ENCODE measurements around the gene RRP1B.

RRP1B gene

GRCh38 chr21:43735236-43736091, 76.1 kb downstream of the RRP1B start:
- Histone ChIP-seq H3K23ac (ENCODE audit: low read length) (no peak overlapping the region), H3K56ac (ENCODE audit: low read length) (no peak overlapping the region), H3K4me3 (ENCODE audit: low read length) (no peak overlapping the region), H2AK5ac (ENCODE audit: low read length) (no peak overlapping the region), H2BK15ac (replicated peaks; ENCODE audit: low read depth) (no peak overlapping the region), H3K4ac (ENCODE audit: low read depth, low read length) (no peak overlapping the region), H3K79me1 (ENCODE audit: low read length) (peaks cover 6% of the 10 kb centered on the region), H2BK120ac (ENCODE audit: low read depth, low read length) (no peak overlapping the region), H4K5ac (ENCODE audit: low read length) (no peak overlapping the region), H3K9ac (ENCODE audit: low read length) (no peak overlapping the region), H3K18ac (ENCODE audit: low read length) (no peak overlapping the region), H3K27me3 (ENCODE audit: insufficient read depth, low read length, poor library complexity) (no peaks in the 10 kb centered on the region), H3K79me2 (ENCODE audit: control insufficient read depth, insufficient read depth, low read length) (peaks cover 3% of the 10 kb centered on the region), H2BK5ac (ENCODE audit: low read length) (no peak overlapping the region), H3K27ac (ENCODE audit: low read depth, low read length) (no peak overlapping the region), H4K8ac (ENCODE audit: low read depth, low read length) (no peak overlapping the region), H3K36me3 (ENCODE audit: control insufficient read depth, insufficient read depth, low read length) (no peaks in the 10 kb centered on the region), H3K4me1 (ENCODE audit: control insufficient read depth, low read depth, low read length) (no peaks in the 10 kb centered on the region), H3K4me2 (ENCODE audit: low read length) (no peak overlapping the region)
- DNase-seq, result no peak
- no CpG with 5 or more reads among the region's 22 CpGs for WGBS (ENCODE audit: extremely low coverage, insufficient coverage, low lambda C conversion rate)

GRCh38 chr21:43736224-43736883, 77.0 kb downstream of the RRP1B start:
- Histone ChIP-seq H3K18ac (ENCODE audit: low read length) (no peak overlapping the region), H3K79me2 (ENCODE audit: control insufficient read depth, insufficient read depth, low read length) (peaks cover 3% of the 10 kb centered on the region), H2BK120ac (ENCODE audit: low read depth, low read length) (no peak overlapping the region), H3K9ac (ENCODE audit: low read length) (no peak overlapping the region), H3K36me3 (ENCODE audit: control insufficient read depth, insufficient read depth, low read length) (no peaks in the 10 kb centered on the region), H2AK5ac (ENCODE audit: low read length) (no peak overlapping the region), H3K4me2 (ENCODE audit: low read length) (no peak overlapping the region), H3K23ac (ENCODE audit: low read length) (no peak overlapping the region), H4K8ac (ENCODE audit: low read depth, low read length) (no peak overlapping the region), H3K79me1 (ENCODE audit: low read length) (peaks cover 6% of the 10 kb centered on the region), H3K4me1 (ENCODE audit: control insufficient read depth, low read depth, low read length) (no peaks in the 10 kb centered on the region), H3K4me3 (ENCODE audit: low read length) (no peak overlapping the region), H3K4ac (ENCODE audit: low read depth, low read length) (no peak overlapping the region), H3K27me3 (ENCODE audit: insufficient read depth, low read length, poor library complexity) (no peaks in the 10 kb centered on the region), H4K5ac (ENCODE audit: low read length) (no peak overlapping the region), H3K27ac (ENCODE audit: low read depth, low read length) (no peak overlapping the region), H2BK5ac (ENCODE audit: low read length) (no peak overlapping the region), H3K56ac (ENCODE audit: low read length) (no peak overlapping the region), H2BK15ac (replicated peaks; ENCODE audit: low read depth) (no peak overlapping the region)
- WGBS (ENCODE audit: extremely low coverage, insufficient coverage, low lambda C conversion rate), result no CpG with 5 or more reads among the region's 25 CpGs
- no peak for DNase-seq

DNA sequence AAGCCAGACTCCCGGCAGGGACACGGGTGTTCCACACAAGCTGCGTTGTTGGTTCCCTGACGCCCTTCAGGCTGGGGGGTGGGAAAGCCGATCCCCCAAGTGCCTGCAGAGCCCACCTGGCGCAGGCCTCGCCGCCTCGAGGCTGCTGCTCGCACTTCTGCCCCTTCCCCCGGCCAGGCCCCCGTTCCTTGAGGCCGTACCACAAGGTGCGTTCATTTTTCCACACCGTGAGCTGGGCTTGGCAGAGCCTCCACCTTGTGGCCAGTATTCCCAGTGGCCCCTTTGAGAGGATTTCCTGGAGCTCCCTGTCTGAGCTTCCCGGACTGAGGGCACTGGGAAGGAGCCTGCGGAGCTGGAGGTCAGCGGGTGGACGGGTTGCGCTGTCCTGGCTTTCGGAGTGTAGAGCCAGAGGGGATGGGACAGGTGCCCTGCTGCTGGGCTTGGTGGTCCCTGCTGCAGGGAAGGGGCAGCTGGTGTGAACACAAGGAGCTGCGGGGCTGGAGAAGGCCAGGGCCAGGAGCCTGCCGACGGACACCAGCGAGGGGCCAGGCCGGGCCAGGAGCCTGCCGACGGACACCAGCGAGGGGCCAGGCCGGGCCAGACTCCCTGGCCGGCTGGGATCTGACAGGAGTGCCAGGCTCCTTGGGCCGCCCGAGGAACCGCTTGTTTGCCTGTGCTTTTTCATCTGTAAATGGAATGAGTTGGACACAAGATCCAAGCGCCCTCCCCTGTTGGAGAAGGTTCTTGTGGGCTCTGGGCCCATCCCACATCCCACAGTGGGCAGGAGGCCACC, 78.0 kb downstream of the RRP1B start:
- no peaks in the 10 kb centered on the region for H3K79me2 ChIP-seq (ENCODE audit: control insufficient read depth, insufficient read depth, low read length)
- no peak overlapping the region for H2BK15ac ChIP-seq (replicated peaks; ENCODE audit: low read depth)
- peaks cover 2% of the 10 kb centered on the region for H3K79me1 ChIP-seq (ENCODE audit: low read length)
- H3K4me3 ChIP-seq (ENCODE audit: low read length), result no peak overlapping the region
- DNase-seq, result no peak
- no peak overlapping the region for H2BK5ac ChIP-seq (ENCODE audit: low read length)
- no peaks in the 10 kb centered on the region for H3K4me1 ChIP-seq (ENCODE audit: control insufficient read depth, low read depth, low read length)
- no peak overlapping the region for H4K5ac ChIP-seq (ENCODE audit: low read length)
- no peaks in the 10 kb centered on the region for H3K27me3 ChIP-seq (ENCODE audit: insufficient read depth, low read length, poor library complexity)
- no peak overlapping the region for H3K23ac ChIP-seq (ENCODE audit: low read length)
- H3K18ac ChIP-seq (ENCODE audit: low read length), result no peak overlapping the region
- no peak overlapping the region for H3K9ac ChIP-seq (ENCODE audit: low read length)
- H3K56ac ChIP-seq (ENCODE audit: low read length), result no peak overlapping the region
- H3K4me2 ChIP-seq (ENCODE audit: low read length), result no peak overlapping the region
- H3K36me3 ChIP-seq (ENCODE audit: control insufficient read depth, insufficient read depth, low read length), result no peaks in the 10 kb centered on the region
- no peak overlapping the region for H4K8ac ChIP-seq (ENCODE audit: low read depth, low read length)
- WGBS (ENCODE audit: extremely low coverage, insufficient coverage, low lambda C conversion rate), result no CpG with 5 or more reads among the region's 35 CpGs
- no peak overlapping the region for H2AK5ac ChIP-seq (ENCODE audit: low read length)
- no peak overlapping the region for H2BK120ac ChIP-seq (ENCODE audit: low read depth, low read length)
- no peak overlapping the region for H3K4ac ChIP-seq (ENCODE audit: low read depth, low read length)
- no peak overlapping the region for H3K27ac ChIP-seq (ENCODE audit: low read depth, low read length)

- Histone ChIP-seq H3K56ac (ENCODE audit: low read length) (peak overlapping the region; percentile 49), H3K4me2 (ENCODE audit: low read length) (no peak overlapping the region), H2BK15ac (replicated peaks; ENCODE audit: low read depth) (no peak overlapping the region), H3K27me3 (ENCODE audit: insufficient read depth, low read length, poor library complexity) (no peaks in the 10 kb centered on the region), H3K36me3 (ENCODE audit: control insufficient read depth, insufficient read depth, low read length) (peaks cover 3% of the 10 kb centered on the region), H3K4me3 (ENCODE audit: low read length) (no peak overlapping the region), H3K9ac (ENCODE audit: low read length) (no peak overlapping the region), H4K8ac (ENCODE audit: low read depth, low read length) (no peak overlapping the region), H3K18ac (ENCODE audit: low read length) (no peak overlapping the region), H2BK5ac (ENCODE audit: low read length) (no peak overlapping the region), H2AK5ac (ENCODE audit: low read length) (no peak overlapping the region), H3K4me1 (ENCODE audit: control insufficient read depth, low read depth, low read length) (no peaks in the 10 kb centered on the region), H3K4ac (ENCODE audit: low read depth, low read length) (no peak overlapping the region), H3K23ac (ENCODE audit: low read length) (no peak overlapping the region), H2BK120ac (ENCODE audit: low read depth, low read length) (no peak overlapping the region), H3K79me2 (ENCODE audit: control insufficient read depth, insufficient read depth, low read length) (no peaks in the 10 kb centered on the region), H3K27ac (ENCODE audit: low read depth, low read length) (no peak overlapping the region), H4K5ac (ENCODE audit: low read length) (no peak overlapping the region), H3K79me1 (ENCODE audit: low read length) (no peaks in the 10 kb centered on the region)
- no peak for DNase-seq
- no CpG with 5 or more reads among the region's 25 CpGs for WGBS (ENCODE audit: extremely low coverage, insufficient coverage, low lambda C conversion rate)
Observed at GRCh38 chr21:43739621-43740435, 80.5 kb downstream of the RRP1B start.

GRCh38 chr21:43740497-43741156, 81.3 kb downstream of the RRP1B start:
- peak overlapping the region; percentile 49 for H3K56ac ChIP-seq (ENCODE audit: low read length)
- no peak overlapping the region for H3K4me2 ChIP-seq (ENCODE audit: low read length)
- H4K5ac ChIP-seq (ENCODE audit: low read length), result no peak overlapping the region
- no peaks in the 10 kb centered on the region for H3K4me1 ChIP-seq (ENCODE audit: control insufficient read depth, low read depth, low read length)
- no peak overlapping the region for H2AK5ac ChIP-seq (ENCODE audit: low read length)
- no peak overlapping the region for H3K4me3 ChIP-seq (ENCODE audit: low read length)
- H4K8ac ChIP-seq (ENCODE audit: low read depth, low read length), result no peak overlapping the region
- no peak overlapping the region for H3K18ac ChIP-seq (ENCODE audit: low read length)
- H3K79me1 ChIP-seq (ENCODE audit: low read length), result no peaks in the 10 kb centered on the region
- no peak overlapping the region for H3K23ac ChIP-seq (ENCODE audit: low read length)
- no peaks in the 10 kb centered on the region for H3K27me3 ChIP-seq (ENCODE audit: insufficient read depth, low read length, poor library complexity)
- no peak overlapping the region for H2BK120ac ChIP-seq (ENCODE audit: low read depth, low read length)
- DNase-seq, result peak; percentile 93
- H2BK15ac ChIP-seq (replicated peaks; ENCODE audit: low read depth), result no peak overlapping the region
- H3K9ac ChIP-seq (ENCODE audit: low read length), result no peak overlapping the region
- peaks cover 3% of the 10 kb centered on the region for H3K36me3 ChIP-seq (ENCODE audit: control insufficient read depth, insufficient read depth, low read length)
- no peak overlapping the region for H3K27ac ChIP-seq (ENCODE audit: low read depth, low read length)
- no peaks in the 10 kb centered on the region for H3K79me2 ChIP-seq (ENCODE audit: control insufficient read depth, insufficient read depth, low read length)
- no peak overlapping the region for H3K4ac ChIP-seq (ENCODE audit: low read depth, low read length)
- no peak overlapping the region for H2BK5ac ChIP-seq (ENCODE audit: low read length)
- no CpG with 5 or more reads among the region's 25 CpGs for WGBS (ENCODE audit: extremely low coverage, insufficient coverage, low lambda C conversion rate)

Measured in mesendoderm (in vitro differentiated cells).